Ovary (tissue), 3 donors: ENCODE results near the gene NAV2.

ENCODE experiments used
- EP300 ChIP-seq: sonication (generic); formaldehyde crosslinking; IDR thresholded peaks from one replicate; pipeline ENCODE4 v1.6.1; 2017; ENCODE audit warnings: antibody characterized with exemption
- POLR2A ChIP-seq: fragments of 450-650 bp; IDR thresholded peaks from one replicate; pipeline ENCODE4 v1.6.1; 2017; ENCODE audit warnings: antibody characterized with exemption, mild to moderate bottlenecking, moderate library complexity
- TF ChIP-seq, protein P1 (sequence below), 3 donors: fragments of 450-650 bp in 2 of 3; fragments of 200-600 bp in 1 of 3; IDR thresholded peaks; one replicate each; pipeline versions ENCODE4 v1.5.1 to v1.8.0; 2016 to 2022; ENCODE audit warnings: antibody characterized with exemption in 3 of 3, mild to moderate bottlenecking in 1 of 3
- donor health status: DM: no; HTN: no; CAD: no.

DNA sequence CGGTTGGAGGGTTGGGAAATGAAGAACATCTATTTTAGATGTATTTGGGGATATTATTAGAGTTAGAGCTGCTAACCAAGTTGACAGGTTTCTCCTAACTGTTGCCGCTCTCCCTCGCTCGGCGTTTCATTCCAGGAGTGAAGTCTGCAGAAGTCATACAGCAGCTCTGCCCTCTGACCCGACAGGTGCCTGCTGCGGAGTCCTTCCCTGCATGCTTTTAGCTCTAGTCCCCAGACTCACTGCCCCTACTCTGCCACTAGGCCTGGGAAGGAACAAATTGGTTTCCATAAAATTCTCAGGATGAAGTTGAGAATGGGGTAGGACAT, 322.7 kb downstream of the NAV2 start:
- TF ChIP-seq, protein P1, sequence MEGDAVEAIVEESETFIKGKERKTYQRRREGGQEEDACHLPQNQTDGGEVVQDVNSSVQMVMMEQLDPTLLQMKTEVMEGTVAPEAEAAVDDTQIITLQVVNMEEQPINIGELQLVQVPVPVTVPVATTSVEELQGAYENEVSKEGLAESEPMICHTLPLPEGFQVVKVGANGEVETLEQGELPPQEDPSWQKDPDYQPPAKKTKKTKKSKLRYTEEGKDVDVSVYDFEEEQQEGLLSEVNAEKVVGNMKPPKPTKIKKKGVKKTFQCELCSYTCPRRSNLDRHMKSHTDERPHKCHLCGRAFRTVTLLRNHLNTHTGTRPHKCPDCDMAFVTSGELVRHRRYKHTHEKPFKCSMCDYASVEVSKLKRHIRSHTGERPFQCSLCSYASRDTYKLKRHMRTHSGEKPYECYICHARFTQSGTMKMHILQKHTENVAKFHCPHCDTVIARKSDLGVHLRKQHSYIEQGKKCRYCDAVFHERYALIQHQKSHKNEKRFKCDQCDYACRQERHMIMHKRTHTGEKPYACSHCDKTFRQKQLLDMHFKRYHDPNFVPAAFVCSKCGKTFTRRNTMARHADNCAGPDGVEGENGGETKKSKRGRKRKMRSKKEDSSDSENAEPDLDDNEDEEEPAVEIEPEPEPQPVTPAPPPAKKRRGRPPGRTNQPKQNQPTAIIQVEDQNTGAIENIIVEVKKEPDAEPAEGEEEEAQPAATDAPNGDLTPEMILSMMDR (IDR thresholded peaks at IDR 0.05): no peak
- TF ChIP-seq POLR2A: no peak
- TF ChIP-seq EP300: no peak
